Choroid plexus epithelial cell (primary cell): ENCODE data around the gene EXOC4.

Source experiments
- DNase-seq: peaks from one replicate; pipeline ENCODE4 v3.0.0-alpha.2; 2010; ENCODE audit warnings: low read depth
- H3K4me3 ChIP-seq: 2 replicates; pipeline ENCODE4 v1.5.1; 2011; ENCODE audit warnings: low read depth, mild to moderate bottlenecking, control low read depth, low read length, moderate library complexity
- CTCF ChIP-seq: conservative IDR thresholded peaks from 2 replicates; pipeline ENCODE4 v1.5.1; 2011; ENCODE audit warnings: low read depth, mild to moderate bottlenecking, control low read depth, inconsistent platforms, low read length, moderate library complexity

The EXOC4 gene

GRCh38 chr7:133547981-133548380 lies 295.1 kb downstream of the EXOC4 start:
- no peak for DNase-seq
- TF ChIP-seq CTCF: no peak
- no peak overlapping the region for H3K4me3 ChIP-seq

- H3K4me3 ChIP-seq: no peak overlapping the region
- TF ChIP-seq CTCF: no peak
- no peak for DNase-seq
Observed at GRCh38 chr7:133549633-133550032, 296.8 kb downstream of the EXOC4 start.

- H3K4me3 ChIP-seq: no peak overlapping the region
- DNase-seq: no peak
- TF ChIP-seq CTCF: no peak
Observed at GRCh38 chr7:133550145-133550544, 297.3 kb downstream of the EXOC4 start.

- no peak for DNase-seq
- H3K4me3 ChIP-seq: no peak overlapping the region
- no peak for TF ChIP-seq CTCF
Observed at GRCh38 chr7:133550811-133551210, 297.9 kb downstream of the EXOC4 start.

- no peak for TF ChIP-seq CTCF
Observed at GRCh38 chr7:133551466-133551865, 298.6 kb downstream of the EXOC4 start.

GRCh38 chr7:133552079-133552478 lies 299.2 kb downstream of the EXOC4 start:
- no peak for DNase-seq
- no peak for TF ChIP-seq CTCF

More at GRCh38 chr7:133551466-133551865, 298.6 kb downstream of the EXOC4 start:
- DNase-seq: no peak
- H3K4me3 ChIP-seq: no peak overlapping the region

GRCh38 chr7:133554330-133554729 lies 301.5 kb downstream of the EXOC4 start:
- H3K4me3 ChIP-seq: no peak overlapping the region
- TF ChIP-seq CTCF: no peak
- DNase-seq: no peak

More at GRCh38 chr7:133552079-133552478, 299.2 kb downstream of the EXOC4 start:
- no peak overlapping the region for H3K4me3 ChIP-seq
